HAP-1 (cell line): Measurements from ENCODE around the gene GALNTL6.

Experiments used
- DNase-seq, 2 experiments: peaks; one replicate each; pipeline ENCODE4 v3.0.0-alpha.2; 2016 to 2020; ENCODE audit warnings: low spot score in 2 of 2
- H3K27me3 ChIP-seq: fragments of 250-450 bp; sonication (Bioruptor Pico); 2 replicates; pipeline ENCODE4 v1.5.1; 2020; ENCODE audit warnings: low read depth, mild to moderate bottlenecking, moderate library complexity
- H3K36me3 ChIP-seq: fragments of 250-450 bp; sonication (Bioruptor Pico); replicated peaks from 2 replicates; pipeline ENCODE4 v1.5.1; 2020; ENCODE audit warnings: mild to moderate bottlenecking
- H3K4me1 ChIP-seq: fragments of 250-450 bp; sonication (Bioruptor Pico); 2 replicates; pipeline ENCODE4 v1.5.1; 2020; ENCODE audit warnings: mild to moderate bottlenecking
- H3K4me3 ChIP-seq: fragments of 250-450 bp; sonication (Bioruptor Pico); 2 replicates; pipeline ENCODE4 v1.5.1; 2020; ENCODE audit warnings: mild to moderate bottlenecking, moderate library complexity
- H3K9me3 ChIP-seq: fragments of 250-450 bp; sonication (Bioruptor Pico); 2 replicates; pipeline ENCODE4 v1.5.1; 2020; ENCODE audit warnings: mild to moderate bottlenecking, moderate library complexity
- in situ Hi-C: fragments of 300-500 bp; cut with MboI; formaldehyde crosslinking; loops from 3 replicates; pipeline ENCODE4 v1.14.3; 2020; ENCODE audit warnings: low sequenced_read_pairs, inconsistent platforms, mixed read lengths

The GALNTL6 gene

DNA sequence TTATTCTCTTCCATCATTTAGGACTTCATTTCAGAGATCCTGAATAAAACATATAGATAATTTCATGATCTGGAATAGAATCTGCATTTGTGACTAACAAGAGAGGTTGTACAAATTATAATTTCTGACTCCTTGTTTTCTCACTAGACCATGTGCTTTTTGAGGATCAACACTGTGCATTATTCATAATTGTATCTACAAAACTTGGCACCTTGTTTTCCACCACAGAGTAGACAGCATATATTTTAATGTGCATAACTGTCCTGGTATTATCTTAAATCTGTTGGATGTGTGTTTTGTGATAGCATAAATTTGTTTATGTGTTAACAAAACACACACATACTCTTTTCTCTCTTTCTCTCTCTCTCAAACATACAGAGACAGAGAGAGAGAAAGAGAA is 840.5 kb downstream of the GALNTL6 start:
- H3K27me3 ChIP-seq, result no peaks in the 10 kb centered on the region
- DNase-seq, result no peak
- no peaks in the 10 kb centered on the region for H3K36me3 ChIP-seq
- no peak overlapping the region for H3K4me3 ChIP-seq
- in situ Hi-C loops, result no loop called here
- H3K4me1 ChIP-seq, result peaks cover 17% of the 10 kb centered on the region
- H3K9me3 ChIP-seq, result no peaks in the 10 kb centered on the region

DNA sequence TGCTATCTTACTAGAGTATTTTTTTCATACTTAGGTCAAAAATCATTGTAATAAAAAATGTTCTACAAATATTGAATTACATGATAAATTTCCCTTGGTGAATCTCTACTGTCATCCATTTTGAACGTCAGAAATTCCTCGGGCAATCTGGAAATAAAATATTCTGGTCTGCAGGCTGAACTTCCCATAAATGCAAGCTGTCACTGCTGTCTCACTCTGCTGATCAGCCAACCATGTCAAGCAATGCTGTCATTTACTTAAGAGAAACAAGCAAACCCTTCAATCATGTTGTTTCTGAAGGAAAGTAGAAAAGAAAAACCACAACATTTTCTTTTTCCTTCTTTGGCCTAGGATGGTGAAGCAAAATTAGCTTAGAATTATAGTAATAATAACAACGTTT is 841.3 kb downstream of the GALNTL6 start:
- no peaks in the 10 kb centered on the region for H3K36me3 ChIP-seq
- in situ Hi-C loops, result no loop called here
- no peak overlapping the region for H3K4me3 ChIP-seq
- H3K27me3 ChIP-seq, result no peaks in the 10 kb centered on the region
- H3K4me1 ChIP-seq, result peaks cover 17% of the 10 kb centered on the region
- no peaks in the 10 kb centered on the region for H3K9me3 ChIP-seq
- DNase-seq, result no peak

DNA sequence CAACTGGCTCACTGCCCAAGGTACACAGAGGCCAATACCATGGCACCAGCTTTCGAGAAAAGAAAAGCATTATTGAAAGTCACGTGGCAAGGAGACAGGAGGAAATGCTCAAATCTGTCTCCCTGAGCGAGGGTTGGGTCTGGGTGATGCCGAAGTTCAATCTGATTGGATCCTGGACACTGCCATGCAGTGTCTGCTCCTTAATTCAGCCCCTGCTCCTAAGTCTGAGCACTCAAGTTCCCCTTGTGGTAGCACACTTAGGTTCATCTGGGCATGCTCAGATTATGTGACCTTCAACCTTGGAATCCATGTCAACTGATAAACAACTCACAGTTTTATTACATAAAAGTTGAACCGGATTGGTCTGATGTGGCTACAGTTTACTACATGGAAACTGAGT is 842.9 kb downstream of the GALNTL6 start:
- DNase-seq, result no peak
- in situ Hi-C loops, result no loop called here
- H3K4me3 ChIP-seq, result no peak overlapping the region
- H3K36me3 ChIP-seq, result no peaks in the 10 kb centered on the region
- H3K27me3 ChIP-seq, result no peaks in the 10 kb centered on the region
- peaks cover 17% of the 10 kb centered on the region for H3K4me1 ChIP-seq
- H3K9me3 ChIP-seq, result no peaks in the 10 kb centered on the region

DNA sequence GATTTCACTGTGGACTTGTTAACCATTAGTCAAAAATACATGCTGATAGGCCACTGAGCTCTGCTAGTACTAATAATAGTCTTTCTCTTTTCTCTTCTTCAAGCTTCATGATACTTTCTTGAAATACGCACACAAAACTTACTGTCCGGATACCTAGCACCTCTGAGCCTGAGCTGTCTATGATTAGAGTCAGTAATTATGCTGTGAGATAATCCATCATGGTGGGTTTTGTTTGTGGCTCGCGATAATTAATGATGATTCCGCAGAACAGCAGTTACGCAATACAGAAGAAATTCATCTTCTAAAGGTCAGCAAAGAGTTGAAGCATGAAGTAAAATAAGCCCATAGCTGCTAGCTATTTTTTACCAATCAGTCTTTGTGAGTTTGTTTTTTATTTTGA is 843.9 kb downstream of the GALNTL6 start:
- Histone ChIP-seq H3K27me3 (no peaks in the 10 kb centered on the region), H3K36me3 (no peaks in the 10 kb centered on the region), H3K4me3 (no peak overlapping the region), H3K9me3 (no peaks in the 10 kb centered on the region), H3K4me1 (peaks cover 8% of the 10 kb centered on the region)
- in situ Hi-C loops, result no loop called here
- DNase-seq, result no peak

DNA sequence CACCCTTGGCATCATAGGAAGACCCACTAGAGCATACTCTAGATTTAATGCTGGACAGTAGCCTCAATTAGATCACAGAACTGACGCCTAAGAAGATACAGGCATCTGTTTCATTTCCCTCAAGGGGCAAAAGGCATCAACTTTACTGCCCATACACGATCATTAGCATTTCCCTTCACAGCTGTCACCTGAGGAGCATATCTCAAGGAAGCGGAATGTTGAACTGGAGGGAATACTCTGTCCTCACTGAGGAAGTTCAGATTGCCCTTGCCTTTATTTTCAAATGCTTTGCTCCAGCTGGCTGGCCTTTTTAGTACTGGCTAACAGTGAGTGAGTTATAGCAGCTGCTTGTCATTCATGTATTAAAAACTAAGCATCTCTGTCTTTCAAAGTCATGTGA is 847.0 kb downstream of the GALNTL6 start:
- H3K4me3 ChIP-seq, result no peak overlapping the region
- no peaks in the 10 kb centered on the region for H3K36me3 ChIP-seq
- no peaks in the 10 kb centered on the region for H3K4me1 ChIP-seq
- in situ Hi-C loops, result no loop called here
- no peak for DNase-seq
- no peaks in the 10 kb centered on the region for H3K27me3 ChIP-seq
- H3K9me3 ChIP-seq, result no peaks in the 10 kb centered on the region

DNA sequence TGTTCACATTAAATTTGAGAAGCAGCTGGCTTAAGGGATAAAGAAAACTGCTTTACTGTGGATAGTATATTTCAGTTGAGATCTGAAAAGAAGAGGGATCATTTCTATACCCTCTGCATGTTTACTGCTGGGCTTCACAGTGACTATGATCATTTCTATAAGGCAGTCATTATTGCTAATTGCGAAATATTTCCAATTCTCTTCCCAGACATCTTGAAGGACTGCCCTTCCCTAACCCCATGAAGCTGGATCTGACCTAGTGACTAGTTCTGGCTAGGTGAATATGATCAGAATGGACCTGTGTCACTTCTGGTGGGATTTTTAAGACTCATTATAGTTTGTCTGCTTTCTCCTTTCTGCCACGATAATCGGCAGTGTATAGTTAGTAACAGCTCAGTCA is 848.9 kb downstream of the GALNTL6 start:
- H3K4me1 ChIP-seq, result no peaks in the 10 kb centered on the region
- no peaks in the 10 kb centered on the region for H3K9me3 ChIP-seq
- H3K4me3 ChIP-seq, result no peak overlapping the region
- H3K27me3 ChIP-seq, result no peaks in the 10 kb centered on the region
- in situ Hi-C loops, result no loop called here
- no peaks in the 10 kb centered on the region for H3K36me3 ChIP-seq
- no peak for DNase-seq

DNA sequence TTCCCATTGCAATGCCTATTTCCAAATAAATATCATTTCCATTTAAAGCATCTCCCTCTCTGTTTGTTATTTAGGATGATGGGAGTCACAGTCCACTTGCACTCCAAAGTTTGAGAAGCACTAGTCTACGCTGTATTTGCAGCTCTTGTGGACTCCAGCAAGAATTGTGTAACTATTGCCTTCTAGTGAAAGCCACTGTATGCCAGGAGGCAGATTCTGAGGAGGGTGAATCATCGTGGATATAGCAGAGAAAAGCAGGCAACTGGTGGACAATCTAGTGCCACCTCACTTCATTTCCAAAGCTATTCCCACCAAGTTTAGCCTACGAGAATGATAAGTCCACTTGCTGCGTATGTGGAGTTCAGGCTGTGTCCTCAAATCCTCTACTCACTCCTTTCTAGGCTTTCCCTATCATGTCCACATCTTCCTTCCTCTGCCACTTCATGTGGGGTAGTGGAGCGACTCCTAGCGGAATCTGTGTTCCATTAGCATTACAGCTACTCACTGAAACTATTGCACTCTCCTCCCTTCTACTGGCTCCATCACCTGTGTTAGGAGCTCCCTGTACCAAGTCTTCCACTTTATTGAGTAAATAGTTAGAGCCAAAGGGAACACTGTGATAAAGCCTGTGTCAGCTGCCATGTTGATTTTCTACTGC is 853.6 kb downstream of the GALNTL6 start:
- no peak for DNase-seq
- in situ Hi-C loops, result no loop called here
- H3K27me3 ChIP-seq, result no peaks in the 10 kb centered on the region

DNA sequence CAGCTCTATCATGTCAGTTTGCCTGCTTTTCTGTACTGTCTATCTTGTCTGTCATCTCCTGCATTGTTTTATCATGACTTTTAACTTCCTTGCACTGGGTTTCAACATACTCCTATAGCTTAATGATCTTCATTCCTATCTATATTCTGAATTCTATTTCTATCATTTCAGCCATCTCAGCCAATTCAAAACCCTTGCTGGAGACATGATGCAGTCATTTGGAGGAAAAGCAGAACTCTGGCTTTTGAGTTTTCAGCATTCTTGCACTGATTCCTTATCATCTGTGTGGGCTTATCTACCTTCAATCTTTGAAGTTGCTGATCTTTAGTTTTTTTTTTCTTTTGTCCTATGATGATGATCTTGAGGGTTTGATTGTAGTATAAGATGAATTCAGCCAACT is 861.6 kb downstream of the GALNTL6 start:
- no peak for DNase-seq
- in situ Hi-C loops, result no loop called here
- H3K9me3 ChIP-seq, result no peaks in the 10 kb centered on the region; the same call in 1 of the 2 replicates
- H3K4me3 ChIP-seq, result no peak overlapping the region
- H3K27me3 ChIP-seq, result no peaks in the 10 kb centered on the region
- no peaks in the 10 kb centered on the region for H3K36me3 ChIP-seq
- H3K4me1 ChIP-seq, result no peaks in the 10 kb centered on the region

More for the DNA sequence above, 853.6 kb downstream of the GALNTL6 start:
- Histone ChIP-seq H3K9me3 (no peaks in the 10 kb centered on the region), H3K4me3 (no peak overlapping the region), H3K4me1 (no peaks in the 10 kb centered on the region), H3K36me3 (no peaks in the 10 kb centered on the region)

DNA sequence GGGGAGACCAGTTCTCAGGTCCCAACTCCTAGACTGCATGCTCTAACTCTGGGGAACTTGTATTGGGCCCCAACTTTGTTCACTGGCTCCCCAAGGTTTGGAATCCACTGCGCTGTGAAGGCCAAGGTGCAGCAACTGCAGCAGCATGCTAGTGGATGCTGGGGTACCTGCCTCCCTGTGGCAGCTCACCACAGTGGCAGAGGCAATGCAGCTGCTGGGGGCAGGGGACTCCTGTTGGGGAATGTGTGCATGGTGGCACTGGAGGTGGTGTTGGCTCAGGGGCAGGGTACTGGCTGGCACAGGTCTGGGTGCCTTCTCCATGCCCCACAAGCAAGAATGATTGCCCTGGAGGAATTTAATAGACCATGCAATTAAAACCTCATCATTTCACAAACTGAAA is 862.0 kb downstream of the GALNTL6 start:
- Histone ChIP-seq H3K4me3 (no peak overlapping the region), H3K9me3 (no peaks in the 10 kb centered on the region; the same call in 1 of the 2 replicates), H3K4me1 (no peaks in the 10 kb centered on the region), H3K36me3 (no peaks in the 10 kb centered on the region), H3K27me3 (no peaks in the 10 kb centered on the region)
- in situ Hi-C loops, result no loop called here
- DNase-seq, result no peak

DNA sequence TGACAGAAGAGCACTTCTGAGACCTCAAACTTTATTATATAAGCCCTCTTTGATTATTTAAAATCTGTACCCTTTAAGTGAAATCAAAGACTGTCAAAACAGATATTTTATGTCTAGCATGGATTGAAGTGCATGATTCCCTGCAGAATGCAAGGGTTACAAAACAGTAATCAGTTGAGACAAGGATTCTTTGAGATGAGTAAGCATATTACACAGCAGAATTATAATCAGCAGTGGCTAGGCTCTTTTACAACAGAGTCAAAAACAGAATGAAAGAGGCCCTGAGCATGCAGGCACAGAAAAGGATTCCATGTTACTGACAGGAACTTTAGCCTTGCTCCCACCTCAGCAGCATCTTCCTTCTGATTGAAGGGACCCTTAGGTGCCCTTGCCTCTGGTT is 867.5 kb downstream of the GALNTL6 start:
- Histone ChIP-seq H3K27me3 (no peaks in the 10 kb centered on the region), H3K4me1 (no peaks in the 10 kb centered on the region), H3K9me3 (no peaks in the 10 kb centered on the region; the same call in 1 of the 2 replicates), H3K4me3 (no peak overlapping the region), H3K36me3 (no peaks in the 10 kb centered on the region)
- in situ Hi-C loops, result no loop called here
- no peak for DNase-seq

DNA sequence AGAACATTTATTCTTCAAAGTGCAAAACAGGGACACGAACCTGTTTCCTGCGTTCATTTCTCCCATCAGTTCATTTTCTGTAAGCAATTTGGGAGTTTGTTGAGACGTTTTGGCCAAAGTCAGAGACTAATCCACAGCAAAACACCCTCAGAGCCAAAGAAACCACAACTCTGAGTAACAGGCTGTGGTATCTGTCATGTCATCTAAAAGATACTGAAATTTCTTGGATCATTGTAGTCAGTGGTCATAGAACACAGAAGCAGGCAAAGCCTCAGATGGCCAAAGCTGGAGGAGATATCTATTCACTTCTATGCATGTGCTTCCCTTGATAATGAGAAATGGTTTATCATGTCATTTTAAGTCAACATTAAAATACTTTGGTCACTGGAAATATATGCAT is 869.8 kb downstream of the GALNTL6 start:
- in situ Hi-C loops, result no loop called here
- no peak for DNase-seq
- Histone ChIP-seq H3K9me3 (no peaks in the 10 kb centered on the region), H3K4me1 (no peaks in the 10 kb centered on the region), H3K36me3 (no peaks in the 10 kb centered on the region), H3K27me3 (no peaks in the 10 kb centered on the region), H3K4me3 (no peak overlapping the region)

DNA sequence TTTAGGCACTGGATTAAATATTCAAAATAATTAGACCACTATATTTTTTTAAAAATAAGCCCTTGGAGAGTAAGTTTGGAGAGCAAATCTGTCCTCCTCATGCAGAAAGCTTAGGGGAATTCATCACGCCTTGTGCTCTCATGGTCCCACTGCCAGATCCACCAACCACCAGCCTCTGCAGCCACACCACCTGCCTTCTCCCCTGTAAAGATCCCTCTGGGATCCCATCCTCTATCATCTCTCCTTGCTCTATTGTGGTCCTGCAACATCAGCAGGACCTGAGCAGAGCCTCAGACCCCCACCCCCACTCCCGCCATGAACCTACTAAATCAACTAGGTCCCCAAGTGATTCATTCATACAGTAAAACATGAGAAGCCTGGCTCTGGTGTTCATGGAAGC is 872.8 kb downstream of the GALNTL6 start:
- no peaks in the 10 kb centered on the region for H3K4me1 ChIP-seq
- in situ Hi-C loops, result no loop called here
- H3K36me3 ChIP-seq, result no peaks in the 10 kb centered on the region
- DNase-seq, result no peak
- H3K9me3 ChIP-seq, result no peaks in the 10 kb centered on the region
- H3K4me3 ChIP-seq, result no peak overlapping the region
- no peaks in the 10 kb centered on the region for H3K27me3 ChIP-seq

DNA sequence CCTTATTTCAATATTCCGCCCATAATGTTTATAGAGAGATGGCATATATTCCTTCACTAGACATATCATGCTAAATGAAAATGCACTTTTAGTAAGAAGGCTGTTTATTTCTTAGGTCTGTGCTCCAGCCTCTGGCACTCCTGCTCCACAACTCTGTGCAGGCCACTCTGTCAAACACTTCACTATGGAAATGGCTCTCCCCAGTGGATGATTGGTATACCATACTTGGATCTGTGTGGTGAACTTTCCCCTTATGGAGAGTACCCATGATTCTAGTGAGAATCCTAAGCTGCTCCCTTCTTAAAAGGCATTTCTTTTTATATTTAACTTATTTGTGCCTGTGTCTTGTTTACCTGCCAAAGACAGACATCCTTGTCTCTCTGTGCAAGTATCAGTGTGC is 875.3 kb downstream of the GALNTL6 start:
- Histone ChIP-seq H3K36me3 (no peaks in the 10 kb centered on the region), H3K27me3 (no peaks in the 10 kb centered on the region), H3K4me3 (no peak overlapping the region), H3K9me3 (peaks cover 3% of the 10 kb centered on the region; the same call in 1 of the 2 replicates), H3K4me1 (no peaks in the 10 kb centered on the region)
- DNase-seq, result no peak
- in situ Hi-C loops, result no loop called here

DNA sequence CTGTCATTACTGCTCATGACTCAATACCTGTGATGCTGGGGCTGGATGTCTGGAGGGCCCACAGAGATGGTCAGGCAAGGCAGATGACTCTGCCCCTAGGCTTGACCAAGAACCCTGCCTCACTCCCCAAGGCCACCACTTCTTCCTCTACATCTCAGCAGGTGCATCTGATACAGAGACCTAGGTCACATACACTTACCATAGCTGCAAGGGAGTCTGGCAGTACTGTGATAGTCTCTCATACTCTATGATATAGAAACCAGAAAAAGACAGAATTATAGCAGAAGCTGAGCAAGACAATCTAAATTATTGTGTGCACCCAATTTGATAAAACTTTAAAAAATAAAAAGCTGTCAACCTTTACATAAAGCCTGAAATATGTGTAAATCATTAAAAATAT is 878.3 kb downstream of the GALNTL6 start:
- Histone ChIP-seq H3K36me3 (no peaks in the 10 kb centered on the region), H3K9me3 (peaks cover 3% of the 10 kb centered on the region; the same call in 1 of the 2 replicates), H3K27me3 (no peaks in the 10 kb centered on the region), H3K4me3 (no peak overlapping the region), H3K4me1 (no peaks in the 10 kb centered on the region)
- no peak for DNase-seq
- in situ Hi-C loops, result no loop called here

DNA sequence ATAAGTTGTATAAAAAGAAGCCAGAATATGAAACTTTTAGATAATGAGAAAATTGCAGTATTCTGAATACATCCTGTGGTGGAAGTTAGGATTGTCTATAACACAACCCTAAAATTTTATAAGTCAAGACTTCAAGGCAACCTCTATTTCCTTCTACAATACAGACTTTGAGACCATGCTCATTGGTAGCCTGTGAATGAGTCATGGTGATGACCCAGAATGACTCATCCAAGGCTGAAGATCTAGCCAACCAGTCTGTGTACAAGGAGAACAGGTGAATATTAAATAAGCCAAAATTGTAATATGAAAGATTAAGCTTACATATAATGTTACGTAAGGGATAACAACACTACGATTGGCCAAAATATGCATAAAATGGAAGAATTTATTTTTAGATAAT is 879.5 kb downstream of the GALNTL6 start:
- in situ Hi-C loops, result no loop called here
- Histone ChIP-seq H3K36me3 (no peaks in the 10 kb centered on the region), H3K9me3 (peaks cover 3% of the 10 kb centered on the region; the same call in 1 of the 2 replicates), H3K27me3 (no peaks in the 10 kb centered on the region), H3K4me3 (no peak overlapping the region), H3K4me1 (no peaks in the 10 kb centered on the region)
- DNase-seq, result no peak
